Esophagus muscularis mucosa (tissue), 4 donors: Measurements from ENCODE around the gene FAM114A1. TPM values are rescaled to one million over a fixed set of nuclear protein-coding genes. Genes with fewer than 3 reads are reported as not detected.

Experiments used
- DNase-seq: peaks from one replicate; pipeline ENCODE4 v3.0.0-alpha.2; 2017; ENCODE audit errors: extremely low spot score
- H3K27ac ChIP-seq, 4 donors: fragments of 200-600 bp; sonication (generic); replicated peaks in 1 of 4; 1 replicate in 3 of 4; 2 replicates in 1 of 4; pipeline ENCODE4 v1.5.1; 2016 to 2019; ENCODE audit warnings: mild to moderate bottlenecking in 1 of 4
- H3K27me3 ChIP-seq, 4 donors: fragments of 200-600 bp; sonication (generic); one replicate each; pipeline versions ENCODE4 v1.5.1 to v1.6.0; 2016 to 2019
- H3K36me3 ChIP-seq, 4 donors: fragments of 200-600 bp; sonication (generic); one replicate each; pipeline ENCODE4 v1.5.1; 2016 to 2019
- H3K4me1 ChIP-seq, 4 donors: fragments of 200-600 bp; sonication (generic); one replicate each; pipeline ENCODE4 v1.5.1; 2016 to 2019
- H3K4me3 ChIP-seq, 4 donors: fragments of 200-600 bp; sonication (generic); 1 replicate in 2 of 4; 2 replicates in 2 of 4; pipeline ENCODE4 v1.5.1; 2016 to 2019; ENCODE audit warnings: mild to moderate bottlenecking in 4 of 4, moderate library complexity in 1 of 4
- H3K9me3 ChIP-seq, 4 donors: fragments of 200-600 bp; sonication (generic); 1 replicate in 3 of 4; 2 replicates in 1 of 4; pipeline ENCODE4 v1.5.1; 2016 to 2019
- EP300 ChIP-seq: sonication (generic); formaldehyde crosslinking; IDR thresholded peaks from one replicate; pipeline ENCODE4 v1.6.1; 2017; ENCODE audit warnings: antibody characterized with exemption
- POLR2A ChIP-seq: fragments of 450-650 bp; IDR thresholded peaks from one replicate; pipeline ENCODE4 v1.6.1; 2017; ENCODE audit warnings: antibody characterized with exemption, moderate library complexity, mild to moderate bottlenecking, low read depth
- POLR2AphosphoS5 ChIP-seq, 2 donors: sonication (generic); formaldehyde crosslinking; IDR thresholded peaks; one replicate each; pipeline ENCODE4 v1.6.1; 2017; ENCODE audit warnings: antibody characterized with exemption in 2 of 2
- WGBS: methylation state at CpG from one replicate; pipeline ENCODE4 v1.1.5; 2018; 5-methylcytosine and 5-hydroxymethylcytosine counted together
- intact Hi-C: fragments of 100-400 bp; cut with DNase I; formaldehyde crosslinking; loops from one replicate; pipeline ENCODE4 v1.15.1; 2023
- total RNA-seq, 4 donors: library from RNA; depleted of rRNA; stranded (reverse); fragments of >200 nt; gene quantifications; one replicate each; pipeline versions ENCODE4 v1.1.0 to v1.2.1, GENCODE V29; 2016
- TF ChIP-seq, protein P1 (sequence below), 3 experiments: fragments of 200-600 bp in 2 of 3; fragments of 450-650 bp in 1 of 3; sonication (generic) in 2 of 3; IDR thresholded peaks; one replicate each; pipeline ENCODE4 v1.5.1; 2017 to 2019; ENCODE audit warnings: antibody characterized with exemption in 3 of 3, mild to moderate bottlenecking in 2 of 3, moderate library complexity in 1 of 3

The FAM114A1 gene
- total RNA-seq, 4 donors from 2014 or later: 88.6 to 145 (median 110) TPM

DNA sequence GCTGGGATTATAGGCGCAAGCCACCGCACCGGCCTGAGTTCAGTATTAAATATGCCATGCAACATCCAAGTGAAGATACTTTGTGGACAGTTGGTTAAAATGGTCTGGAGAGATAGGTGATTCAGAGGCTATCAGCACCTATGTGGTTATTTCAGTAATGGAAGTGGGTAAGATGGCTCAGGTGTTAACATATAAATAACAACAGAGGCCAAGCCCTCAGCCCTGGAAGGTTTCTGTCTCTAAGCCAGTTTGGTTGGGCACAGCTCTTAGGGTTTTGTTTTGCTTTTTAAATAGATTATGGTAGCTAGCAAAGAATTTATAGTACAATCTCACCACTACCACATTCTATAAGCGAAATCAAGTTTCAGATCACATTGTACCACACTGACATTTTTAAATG, 16.6 kb downstream of the FAM114A1 start:
- Histone ChIP-seq H3K4me1 (peaks cover 0 to 11% (median 9%) of the 10 kb centered on the region in 4 donors), H3K9me3 (no peaks in the 10 kb centered on the region), H3K27me3 (no peaks in the 10 kb centered on the region), H3K27ac (no peak overlapping the region), H3K4me3 (no peak overlapping the region), H3K36me3 (peaks cover 9 to 45% (median 16%) of the 10 kb centered on the region in 4 donors)
- no peak for DNase-seq
- intact Hi-C loops: no loop called here
- TF ChIP-seq, protein P1, sequence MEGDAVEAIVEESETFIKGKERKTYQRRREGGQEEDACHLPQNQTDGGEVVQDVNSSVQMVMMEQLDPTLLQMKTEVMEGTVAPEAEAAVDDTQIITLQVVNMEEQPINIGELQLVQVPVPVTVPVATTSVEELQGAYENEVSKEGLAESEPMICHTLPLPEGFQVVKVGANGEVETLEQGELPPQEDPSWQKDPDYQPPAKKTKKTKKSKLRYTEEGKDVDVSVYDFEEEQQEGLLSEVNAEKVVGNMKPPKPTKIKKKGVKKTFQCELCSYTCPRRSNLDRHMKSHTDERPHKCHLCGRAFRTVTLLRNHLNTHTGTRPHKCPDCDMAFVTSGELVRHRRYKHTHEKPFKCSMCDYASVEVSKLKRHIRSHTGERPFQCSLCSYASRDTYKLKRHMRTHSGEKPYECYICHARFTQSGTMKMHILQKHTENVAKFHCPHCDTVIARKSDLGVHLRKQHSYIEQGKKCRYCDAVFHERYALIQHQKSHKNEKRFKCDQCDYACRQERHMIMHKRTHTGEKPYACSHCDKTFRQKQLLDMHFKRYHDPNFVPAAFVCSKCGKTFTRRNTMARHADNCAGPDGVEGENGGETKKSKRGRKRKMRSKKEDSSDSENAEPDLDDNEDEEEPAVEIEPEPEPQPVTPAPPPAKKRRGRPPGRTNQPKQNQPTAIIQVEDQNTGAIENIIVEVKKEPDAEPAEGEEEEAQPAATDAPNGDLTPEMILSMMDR (IDR thresholded peaks at IDR 0.05): no peak
- TF ChIP-seq POLR2A: no peak
- no peak for TF ChIP-seq EP300
- TF ChIP-seq POLR2AphosphoS5 (IDR thresholded peaks at IDR 0.05): no peak
- 94% methylated on average over 4 of the region's 4 CpGs for WGBS

DNA sequence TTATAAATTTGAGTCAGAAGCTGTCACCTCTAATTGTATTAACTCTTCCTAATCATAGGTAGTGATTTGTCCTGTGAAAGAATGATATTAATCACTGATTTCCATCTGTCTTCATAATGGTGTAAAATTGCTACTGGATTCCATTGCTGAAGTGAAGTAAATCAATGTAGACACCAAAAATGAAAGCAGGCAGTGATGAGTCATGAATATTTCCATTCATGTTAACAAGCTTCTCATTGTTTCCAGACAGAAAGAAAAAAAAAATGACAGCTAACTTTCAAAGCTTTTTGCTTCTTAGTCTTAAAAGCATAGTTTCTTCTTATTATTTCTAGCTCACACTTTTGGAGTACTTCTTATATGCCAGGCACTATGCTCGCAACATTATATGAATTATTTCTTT, 21.5 kb downstream of the FAM114A1 start:
- Histone ChIP-seq H3K27ac (peak overlapping the region; percentile 43 to 68 (median 54)), H3K27me3 (no peaks in the 10 kb centered on the region), H3K9me3 (no peaks in the 10 kb centered on the region), H3K4me1 (peaks cover 0 to 27% (median 24%) of the 10 kb centered on the region in 4 donors), H3K4me3 (no peak overlapping the region), H3K36me3 (peaks cover 8 to 28% (median 24%) of the 10 kb centered on the region in 4 donors)
- 73% methylated on average over 1 of the region's 1 CpG for WGBS
- intact Hi-C loops: no loop called here
- TF ChIP-seq POLR2A (no peak), POLR2AphosphoS5 (IDR thresholded peaks at IDR 0.05) (no peak)
- DNase-seq: no peak

DNA sequence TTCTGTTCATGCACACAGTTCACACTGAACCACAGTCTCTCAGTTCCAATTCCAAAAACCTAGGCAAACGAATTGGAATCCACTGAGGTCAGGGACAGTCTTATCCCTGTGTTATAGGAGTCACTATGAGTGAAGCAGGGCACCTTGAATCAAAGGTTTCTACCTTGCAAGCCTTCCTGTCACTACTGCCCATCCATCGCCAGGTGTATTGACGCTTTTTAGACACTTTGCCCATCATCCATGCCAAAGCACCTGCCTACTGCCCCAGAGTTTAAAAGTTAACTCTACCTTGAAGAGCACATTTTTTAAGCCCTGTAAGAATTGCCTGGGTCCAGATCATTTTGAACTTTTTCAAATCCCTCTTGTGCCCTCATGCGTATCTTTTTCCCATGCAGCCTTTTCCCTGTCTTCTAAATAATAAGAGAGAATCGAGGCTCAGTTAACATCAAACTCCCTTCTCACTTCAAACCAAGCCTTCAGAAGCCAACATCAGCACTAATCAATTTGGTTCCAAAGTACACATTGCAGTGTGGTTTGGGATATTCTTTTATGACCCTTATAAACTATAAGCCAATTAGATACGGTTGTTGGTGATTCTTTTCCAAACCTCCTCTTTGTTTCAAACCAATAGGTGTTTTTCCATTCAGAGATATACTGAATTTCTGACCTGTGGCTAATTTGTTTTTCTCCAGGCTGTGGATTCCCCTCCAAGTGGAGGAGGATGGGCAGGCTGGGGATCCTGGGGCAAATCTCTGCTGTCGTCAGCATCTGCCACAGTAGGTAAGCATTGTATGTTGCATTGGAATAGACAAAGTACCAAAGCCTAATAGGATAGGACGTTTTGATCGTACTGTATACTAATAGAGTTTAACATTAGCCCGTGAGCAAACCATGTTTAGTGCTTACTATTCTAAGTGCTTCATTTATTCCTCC, 23.7 kb downstream of the FAM114A1 start:
- Histone ChIP-seq H3K27ac (no peak overlapping the region), H3K9me3 (no peaks in the 10 kb centered on the region), H3K4me3 (no peak overlapping the region), H3K4me1 (peaks cover 0 to 29% (median 25%) of the 10 kb centered on the region in 4 donors), H3K36me3 (peaks cover 8 to 44% (median 37%) of the 10 kb centered on the region in 4 donors), H3K27me3 (no peaks in the 10 kb centered on the region)
- no peak for DNase-seq
- TF ChIP-seq, protein P1 (IDR thresholded peaks at IDR 0.05): no peak
- TF ChIP-seq POLR2AphosphoS5 (IDR thresholded peaks at IDR 0.05): no peak
- no peak for TF ChIP-seq POLR2A
- no peak for TF ChIP-seq EP300
- WGBS: 88% methylated on average over 10 of the region's 10 CpGs
- intact Hi-C loops: no loop called here

DNA sequence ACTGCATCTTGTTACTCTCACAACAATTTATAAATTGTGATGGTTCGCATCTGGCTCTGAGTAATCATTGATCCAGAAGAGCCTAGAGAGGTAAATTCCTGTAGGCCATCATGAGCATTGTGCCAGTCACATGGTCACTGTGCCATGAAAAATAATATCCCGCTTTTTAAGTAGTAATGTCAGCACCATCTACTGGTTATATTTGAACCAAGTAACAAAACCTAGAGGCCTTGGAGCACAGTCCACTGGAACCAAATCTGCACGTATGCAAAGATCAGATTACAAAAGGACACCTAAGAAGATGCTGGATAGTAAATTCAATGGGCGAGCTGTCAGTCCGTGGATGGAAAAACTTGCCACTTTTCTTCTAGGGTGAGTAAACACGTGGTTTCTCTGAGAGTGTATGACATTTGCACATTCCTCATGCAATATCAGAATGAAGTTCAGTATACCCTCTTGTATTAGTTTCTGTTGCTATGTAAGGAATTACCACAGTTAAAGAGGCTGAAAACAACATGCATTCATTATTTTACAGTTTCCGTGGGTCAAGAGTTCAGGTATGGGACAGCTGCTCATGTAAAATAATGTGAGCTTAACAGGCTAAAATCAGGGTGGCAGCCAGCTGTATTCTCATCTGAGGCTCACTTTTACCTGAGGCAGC, 26.8 kb downstream of the FAM114A1 start:
- peaks cover 0 to 37% (median 25%) of the 10 kb centered on the region in 4 donors for H3K4me1 ChIP-seq
- intact Hi-C loops: no loop called here
- H3K36me3 ChIP-seq: peaks cover 8 to 59% (median 41%) of the 10 kb centered on the region in 4 donors
- TF ChIP-seq, protein P1 (IDR thresholded peaks at IDR 0.05): no peak
- TF ChIP-seq POLR2AphosphoS5 (IDR thresholded peaks at IDR 0.05) (no peak), POLR2A (no peak), EP300 (no peak)
- no peak overlapping the region for H3K27ac ChIP-seq
- H3K9me3 ChIP-seq: no peaks in the 10 kb centered on the region
- DNase-seq: no peak
- H3K27me3 ChIP-seq: no peaks in the 10 kb centered on the region
- 90% methylated on average over 7 of the region's 7 CpGs for WGBS
- H3K4me3 ChIP-seq: no peak overlapping the region

DNA sequence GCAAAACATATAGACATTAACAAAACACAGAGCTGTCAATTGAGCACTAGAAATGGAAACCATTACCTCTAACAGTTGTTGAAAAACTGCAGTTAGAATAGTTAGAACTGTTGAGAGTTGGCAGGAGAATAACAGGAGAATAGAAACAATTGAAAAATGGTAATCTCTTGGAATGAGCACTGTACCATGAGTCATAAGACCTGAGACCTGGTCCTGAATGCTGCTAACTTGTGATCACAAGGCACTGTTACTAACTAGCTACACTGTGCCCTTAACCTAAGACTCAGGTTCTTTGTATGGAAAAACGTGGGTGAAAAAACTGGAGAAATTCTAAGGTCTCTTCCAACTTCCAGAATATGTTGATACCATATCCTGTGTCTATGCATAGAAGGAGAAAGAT, 29.3 kb downstream of the FAM114A1 start:
- H3K4me3 ChIP-seq: no peak overlapping the region
- H3K27me3 ChIP-seq: no peaks in the 10 kb centered on the region
- intact Hi-C loops: no loop called here
- no peaks in the 10 kb centered on the region for H3K9me3 ChIP-seq
- peaks cover 5 to 53% (median 39%) of the 10 kb centered on the region in 4 donors for H3K36me3 ChIP-seq
- no peak for DNase-seq
- TF ChIP-seq, protein P1 (IDR thresholded peaks at IDR 0.05): no peak
- TF ChIP-seq POLR2AphosphoS5 (IDR thresholded peaks at IDR 0.05) (no peak), POLR2A (no peak), EP300 (no peak)
- no peak overlapping the region for H3K27ac ChIP-seq
- WGBS: 69% methylated on average over 1 of the region's 1 CpG
- peaks cover 0 to 29% (median 12%) of the 10 kb centered on the region in 4 donors for H3K4me1 ChIP-seq
